Upper lobe of left lung (tissue), 4 donors: ENCODE measurements around the gene WNK2.

Experiments used
- CTCF ChIP-seq, 6 experiments: fragments of 450-650 bp in 4 of 6; fragments of 200-600 bp in 2 of 6; sonication (generic) in 2 of 6; IDR thresholded peaks; one replicate each; pipeline ENCODE4 v1.5.1; 2016 to 2019; ENCODE audit warnings: antibody characterized with exemption in 6 of 6
- EP300 ChIP-seq, 4 donors: sonication (generic); formaldehyde crosslinking; IDR thresholded peaks; one replicate each; pipeline ENCODE4 v1.5.1; 2017; ENCODE audit warnings: antibody characterized with exemption in 4 of 4, control low read depth in 2 of 4
- POLR2A ChIP-seq, 4 donors: fragments of 450-650 bp; IDR thresholded peaks; one replicate each; pipeline ENCODE4 v1.5.1; 2016 to 2017; ENCODE audit warnings: antibody characterized with exemption in 4 of 4, mild to moderate bottlenecking in 2 of 4

DNA sequence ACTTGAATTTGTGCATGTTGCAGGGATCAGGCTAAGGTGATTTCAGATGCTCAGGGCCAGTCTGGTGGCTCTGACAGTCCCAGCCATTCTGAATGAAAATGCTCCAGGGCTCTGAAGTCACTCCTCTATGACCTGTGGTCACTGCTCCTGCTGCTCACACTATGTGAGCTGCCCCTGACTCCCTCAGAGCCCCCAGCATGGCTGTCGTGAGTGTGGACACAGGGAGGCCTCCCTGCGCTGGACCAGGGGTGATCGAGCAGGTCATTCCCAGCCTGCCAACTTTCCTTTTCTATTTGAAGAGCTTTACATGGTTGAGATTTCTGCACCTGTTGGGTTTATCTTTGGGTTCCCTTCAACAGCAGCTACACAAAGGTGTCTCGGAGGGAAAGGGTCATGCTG lies 74.5 kb downstream of the WNK2 start:
- TF ChIP-seq CTCF (IDR thresholded peaks at IDR 0.05) = no peak
- TF ChIP-seq EP300 (IDR thresholded peaks at IDR 0.05) = no peak
- TF ChIP-seq POLR2A (IDR thresholded peaks at IDR 0.05) = no peak
